Psoas muscle (tissue), 8 donors: Measurements from ENCODE around the gene LRRC28. TPM values are rescaled to one million over a fixed set of nuclear protein-coding genes. Genes with fewer than 3 reads are reported as not detected.

Source experiments
- ATAC-seq, 4 donors: fragments of 200-7000 bp; cut with Tn5 transposase; one replicate each; pipeline ENCODE4 v1.9.1; 2020; ENCODE audit warnings: moderate library complexity in 3 of 4, mild to moderate bottlenecking in 2 of 4
- DNase-seq, 2 donors: peaks; one replicate each; pipeline ENCODE4 v3.0.0-alpha.2; 2020
- H3K27ac ChIP-seq: fragments of 200-600 bp; one replicate; pipeline ENCODE4 v1.8.0; 2022
- H3K27me3 ChIP-seq, 3 donors: fragments of 200-600 bp in 1 of 3; one replicate each; pipeline versions ENCODE4 v1.6.1 to v1.8.0; 2013 to 2022; ENCODE audit warnings: low read length in 2 of 3, mild to moderate bottlenecking in 2 of 3, moderate library complexity in 1 of 3; ENCODE audit not compliant: insufficient read depth in 3 of 3
- H3K36me3 ChIP-seq, 2 donors: fragments of 200-600 bp in 1 of 2; one replicate each; pipeline versions ENCODE4 v1.6.1 to v1.8.0; 2013 to 2022; ENCODE audit warnings: low read depth in 1 of 2, mild to moderate bottlenecking in 1 of 2, moderate library complexity in 1 of 2; ENCODE audit not compliant: insufficient read depth in 1 of 2
- H3K4me1 ChIP-seq: fragments of 200-600 bp; one replicate; pipeline ENCODE4 v1.8.0; 2022
- H3K4me3 ChIP-seq: fragments of 200-600 bp; one replicate; pipeline ENCODE4 v1.8.0; 2022; ENCODE audit warnings: mild to moderate bottlenecking
- H3K9me3 ChIP-seq: fragments of 200-600 bp; one replicate; pipeline ENCODE4 v1.8.0; 2022
- CTCF ChIP-seq: fragments of 200-600 bp; IDR thresholded peaks from one replicate; pipeline ENCODE4 v1.8.0; 2022; ENCODE audit warnings: antibody characterized with exemption
- WGBS, 3 donors: extraction: QIAGEN DNeasy Blood & Tissue Kit; methylation state at CpG; one replicate each; pipeline versions ENCODE4 v1.1.6 to v1.1.7; 2013; 5-methylcytosine and 5-hydroxymethylcytosine counted together
- intact Hi-C, 2 donors: fragments of 100-400 bp; cut with DNase I; formaldehyde crosslinking; loops; one replicate each; pipeline versions ENCODE4 v1.11.0 to v1.14.2; 2022
- polyA plus RNA-seq, 3 donors: library from polyadenylated mRNA; stranded (reverse); fragments of 200-250 nt; gene quantifications; one replicate each; pipeline ENCODE4 v1.2.3, GENCODE V29; 2013
- total RNA-seq, 4 donors: library from RNA; stranded (reverse); fragmentation: NEBNext Ultra II Directional in 2 of 4; extraction: Animal tissue kit (Norgen Biotek cat#: 25700) in 2 of 4; gene quantifications; one replicate each; pipeline versions ENCODE4 v1.2.1 to v1.2.4, GENCODE V29; 2021 to 2023
- donor health status: healthy with polysubstance abuse.
- donor health status: DM: no; HTN: no; CAD: no; lungs with moderate emphysema.
- donor health status: Bipolar disorder and iron deficiency.
- donor health status: healthy.
- donor health status: DM: yes; HTN: yes; CAD: no.
- donor health status: DM: no; HTN: no; CAD: no.
- donor health status: DM: no; HTN: no; CAD: no.
- donor health status: DM: yes; HTN: yes; CAD: no.

The LRRC28 gene
- total and polyA plus RNA-seq, 7 donors = 8.4 to 31.2 (median 21.0) TPM

DNA sequence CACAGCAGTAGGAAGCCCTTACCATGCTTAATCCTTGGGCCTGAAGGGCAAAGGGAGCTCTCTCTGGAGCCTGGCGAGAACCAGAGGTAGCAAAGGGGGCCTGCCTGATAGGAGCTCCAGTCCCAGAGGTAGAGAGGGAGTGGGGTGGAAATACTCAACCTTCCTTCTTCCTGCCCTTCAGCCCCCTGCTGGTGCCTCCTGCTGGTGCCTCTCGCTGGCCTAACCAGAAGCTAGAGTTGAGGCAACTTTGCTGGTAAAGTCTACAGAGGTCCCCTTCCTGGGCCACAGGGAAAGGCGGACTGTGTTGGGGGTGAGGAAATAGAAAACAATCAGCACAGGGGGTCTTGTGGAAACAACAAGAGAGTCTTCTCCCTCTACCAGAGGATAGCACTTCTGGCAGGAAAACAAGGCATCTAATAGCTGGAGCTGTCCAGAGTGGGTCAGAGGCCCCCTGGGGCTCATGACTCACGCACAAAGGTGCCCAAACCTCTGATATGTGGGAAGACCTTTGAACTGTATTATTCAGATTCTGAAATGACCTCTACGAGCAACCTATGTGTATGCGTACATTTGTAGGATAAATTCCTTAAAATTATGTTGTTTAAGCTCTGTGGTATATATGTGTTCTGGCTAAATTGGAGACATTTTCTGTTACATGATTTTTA lies 133.9 kb downstream of the LRRC28 start:
- Histone ChIP-seq H3K27me3 (no peaks in the 10 kb centered on the region), H3K4me1 (peaks cover 14% of the 10 kb centered on the region), H3K4me3 (no peak overlapping the region), H3K27ac (peak overlapping the region; percentile 4), H3K36me3 (no peaks in the 10 kb centered on the region), H3K9me3 (no peaks in the 10 kb centered on the region)
- no peak for DNase-seq
- 94 to 98% (median 96%) methylated on average over 6 of the region's 6 CpGs for WGBS, 3 donors
- ATAC-seq = peak in 3 of 4 donors; percentile 31 to 48 (median 33)
- intact Hi-C loops = no loop called here
- TF ChIP-seq CTCF = no peak

DNA sequence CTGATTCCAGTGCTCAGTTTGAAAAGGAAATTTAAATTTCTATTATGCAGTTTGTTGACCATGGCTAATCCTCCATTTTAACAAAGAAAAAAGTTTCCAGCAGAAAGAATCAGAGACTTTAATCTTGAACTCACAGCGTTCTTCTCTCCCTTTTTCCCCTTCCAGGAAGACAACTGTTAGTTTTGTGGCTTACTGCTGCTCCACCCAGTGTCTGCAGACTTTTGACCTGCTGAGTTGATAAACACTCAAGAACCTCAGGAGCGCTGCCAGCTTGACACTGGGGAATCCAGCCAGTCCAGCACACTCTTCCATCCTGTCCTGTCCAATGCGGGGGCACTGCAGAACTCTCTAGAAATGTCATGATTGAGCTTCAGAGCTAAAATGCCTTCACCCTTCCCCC lies 134.6 kb downstream of the LRRC28 start:
- DNase-seq = peak; percentile 58 to 80
- intact Hi-C loops = no loop called here
- ATAC-seq = peak; percentile 48 to 85 (median 75)

GRCh38 chr15:99386391-99386790 lies 135.1 kb downstream of the LRRC28 start:
- Histone ChIP-seq H3K4me1 (peaks cover 14% of the 10 kb centered on the region), H3K9me3 (peaks cover 2% of the 10 kb centered on the region), H3K27me3 (no peaks in the 10 kb centered on the region), H3K27ac (no peak overlapping the region), H3K36me3 (no peaks in the 10 kb centered on the region), H3K4me3 (no peak overlapping the region)
- intact Hi-C loops = no loop called here
- no peak for TF ChIP-seq CTCF
- DNase-seq (no peak), ATAC-seq (peak in 1 of 4 donors; percentile 19)
- 69 to 71% (median 71%) methylated on average over 4 of the region's 4 CpGs for WGBS, 3 donors

More for the DNA sequence above, 134.6 kb downstream of the LRRC28 start:
- no peaks in the 10 kb centered on the region for H3K9me3 ChIP-seq
- no peak overlapping the region for H3K4me3 ChIP-seq
- no peaks in the 10 kb centered on the region for H3K27me3 ChIP-seq
- H3K36me3 ChIP-seq = no peaks in the 10 kb centered on the region
- peak overlapping the region; percentile 4 for H3K27ac ChIP-seq
- 12 to 25% (median 16%) methylated on average over 3 of the region's 3 CpGs for WGBS, 3 donors
- TF ChIP-seq CTCF = no peak
- H3K4me1 ChIP-seq = peaks cover 14% of the 10 kb centered on the region

DNA sequence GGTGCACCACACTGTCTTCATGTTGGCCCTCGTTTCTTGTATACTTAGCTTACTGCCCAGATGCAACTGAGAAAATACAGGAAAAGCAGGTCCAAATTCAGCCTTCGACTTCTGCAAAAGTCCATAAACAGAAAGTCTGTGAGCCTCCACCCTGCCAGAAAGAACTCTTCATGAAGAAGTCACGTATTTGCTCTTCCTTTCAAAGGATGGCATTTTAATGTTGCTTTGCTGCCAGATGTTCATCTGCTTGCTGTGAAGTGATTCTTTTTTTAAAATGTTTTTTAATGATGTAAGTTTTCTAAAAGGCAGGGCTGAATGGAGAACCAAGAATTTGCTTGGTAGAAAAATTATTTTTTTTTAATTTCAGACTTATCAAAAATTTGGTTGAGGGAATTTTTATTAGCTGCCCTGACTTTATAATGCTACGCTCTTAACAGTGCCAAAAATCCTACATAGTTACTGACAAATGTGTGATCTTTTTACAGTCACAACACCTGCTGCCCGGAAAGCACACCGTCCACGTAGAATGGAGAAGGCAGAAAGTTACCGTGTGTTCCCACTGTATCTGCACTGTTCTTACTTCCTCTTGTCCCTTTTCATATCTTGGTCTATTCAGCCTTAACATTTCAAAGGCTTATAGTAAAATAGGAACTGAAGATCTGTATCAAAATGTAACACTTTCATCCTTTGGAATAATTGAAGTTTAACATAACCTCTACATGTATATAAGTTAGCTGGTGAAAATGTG lies 136.3 kb downstream of the LRRC28 start:
- Histone ChIP-seq H3K4me1 (peaks cover 14% of the 10 kb centered on the region), H3K9me3 (peaks cover 11% of the 10 kb centered on the region), H3K27ac (no peak overlapping the region), H3K36me3 (no peaks in the 10 kb centered on the region), H3K27me3 (no peaks in the 10 kb centered on the region), H3K4me3 (no peak overlapping the region)
- ATAC-seq = no peak
- no peak for TF ChIP-seq CTCF
- intact Hi-C loops = no loop called here
- no peak for DNase-seq
- WGBS, 3 donors = 53 to 76% (median 59%) methylated on average over 8 of the region's 8 CpGs
